ENCODE data around the gene WNT5A.

DNA sequence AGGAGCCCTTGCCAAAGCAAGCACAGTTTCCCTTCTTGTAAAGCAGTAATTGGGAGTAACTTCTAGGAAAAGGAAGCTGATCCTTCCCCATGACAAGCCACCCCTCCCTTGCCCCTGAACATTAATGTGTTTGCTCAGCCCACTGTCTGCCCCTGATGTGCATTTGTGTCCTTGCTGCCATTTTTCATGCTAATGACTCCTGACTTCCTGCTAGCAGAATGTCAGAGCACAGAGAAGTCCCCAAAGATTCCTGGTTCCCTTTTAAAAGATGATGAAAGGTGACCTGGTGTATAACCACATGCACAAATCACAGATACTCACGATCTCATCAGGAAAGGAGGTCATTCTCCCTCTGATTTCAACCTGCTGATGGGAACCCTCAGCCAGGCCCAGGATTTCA, 44.2 kb upstream of the WNT5A start:
- no peak for TF ChIP-seq POLR2A (IDR thresholded peaks at IDR 0.05)
- TF ChIP-seq, protein P1, sequence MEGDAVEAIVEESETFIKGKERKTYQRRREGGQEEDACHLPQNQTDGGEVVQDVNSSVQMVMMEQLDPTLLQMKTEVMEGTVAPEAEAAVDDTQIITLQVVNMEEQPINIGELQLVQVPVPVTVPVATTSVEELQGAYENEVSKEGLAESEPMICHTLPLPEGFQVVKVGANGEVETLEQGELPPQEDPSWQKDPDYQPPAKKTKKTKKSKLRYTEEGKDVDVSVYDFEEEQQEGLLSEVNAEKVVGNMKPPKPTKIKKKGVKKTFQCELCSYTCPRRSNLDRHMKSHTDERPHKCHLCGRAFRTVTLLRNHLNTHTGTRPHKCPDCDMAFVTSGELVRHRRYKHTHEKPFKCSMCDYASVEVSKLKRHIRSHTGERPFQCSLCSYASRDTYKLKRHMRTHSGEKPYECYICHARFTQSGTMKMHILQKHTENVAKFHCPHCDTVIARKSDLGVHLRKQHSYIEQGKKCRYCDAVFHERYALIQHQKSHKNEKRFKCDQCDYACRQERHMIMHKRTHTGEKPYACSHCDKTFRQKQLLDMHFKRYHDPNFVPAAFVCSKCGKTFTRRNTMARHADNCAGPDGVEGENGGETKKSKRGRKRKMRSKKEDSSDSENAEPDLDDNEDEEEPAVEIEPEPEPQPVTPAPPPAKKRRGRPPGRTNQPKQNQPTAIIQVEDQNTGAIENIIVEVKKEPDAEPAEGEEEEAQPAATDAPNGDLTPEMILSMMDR (IDR thresholded peaks at IDR 0.05): no peak

All from body of pancreas (tissue), 4 donors.